HG03135 (cell line): ENCODE measurements around the gene TNNI3.
"Not testable (repeated sequence)": the region's sequence is repeated elsewhere in the genome, so short reads cannot be mapped to it uniquely, and the experiment has no call there.

ENCODE experiments used
- ATAC-seq: cut with Tn5 transposase; IDR thresholded peaks from one replicate; pipeline ENCODE4 v1.9.1; 2021; ENCODE audit warnings: mild to moderate bottlenecking, moderate library complexity; ENCODE audit not compliant: unreplicated experiment

TNNI3 gene

DNA sequence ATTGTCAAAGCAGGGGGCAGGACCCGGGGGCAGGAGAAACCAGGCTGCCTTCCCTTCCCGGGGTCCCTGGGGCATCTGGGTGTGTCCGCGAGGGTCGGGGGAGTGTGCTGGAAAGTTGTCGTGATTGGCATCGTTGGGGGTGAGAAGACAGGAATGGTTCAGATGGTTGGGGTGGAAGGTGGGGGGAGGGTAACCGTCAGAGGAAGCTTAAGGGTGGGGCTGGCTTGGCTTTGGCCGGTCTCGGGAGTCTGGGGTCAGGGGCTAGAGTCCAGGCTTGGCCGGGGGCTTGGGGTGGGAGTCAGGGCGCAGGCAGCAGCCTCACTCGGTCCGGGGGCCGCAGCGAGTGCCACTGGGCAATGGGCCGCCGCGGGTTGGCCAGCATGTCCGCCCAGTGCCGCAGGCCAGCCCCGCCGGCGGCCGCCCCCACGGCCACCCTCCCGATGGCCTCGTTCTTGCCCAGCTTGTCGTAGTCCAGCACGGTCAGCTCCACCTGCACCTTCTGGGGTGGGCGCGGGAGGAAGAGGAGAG, 15.7 kb upstream of the TNNI3 start:
- no peak for ATAC-seq

DNA sequence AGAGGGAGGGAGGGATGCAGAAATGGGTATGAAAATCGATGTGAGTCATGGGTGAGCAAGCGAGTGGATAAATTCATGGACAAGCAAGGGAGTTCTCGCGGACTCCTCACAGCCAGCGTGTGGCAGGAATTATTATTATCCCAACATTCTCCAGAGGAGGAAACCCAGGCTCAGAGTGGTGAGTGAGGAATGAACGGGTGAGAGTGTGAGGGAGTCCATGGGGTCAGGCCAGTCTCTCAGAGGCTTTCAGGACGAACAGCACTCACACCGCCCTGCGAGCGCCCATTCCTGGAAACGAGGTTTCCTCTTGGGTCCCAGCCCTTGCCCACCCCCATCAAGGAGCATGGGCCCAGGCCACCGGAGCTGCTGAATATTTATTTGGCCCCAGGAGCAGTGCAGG, 15.2 kb upstream of the TNNI3 start:
- no peak for ATAC-seq

DNA sequence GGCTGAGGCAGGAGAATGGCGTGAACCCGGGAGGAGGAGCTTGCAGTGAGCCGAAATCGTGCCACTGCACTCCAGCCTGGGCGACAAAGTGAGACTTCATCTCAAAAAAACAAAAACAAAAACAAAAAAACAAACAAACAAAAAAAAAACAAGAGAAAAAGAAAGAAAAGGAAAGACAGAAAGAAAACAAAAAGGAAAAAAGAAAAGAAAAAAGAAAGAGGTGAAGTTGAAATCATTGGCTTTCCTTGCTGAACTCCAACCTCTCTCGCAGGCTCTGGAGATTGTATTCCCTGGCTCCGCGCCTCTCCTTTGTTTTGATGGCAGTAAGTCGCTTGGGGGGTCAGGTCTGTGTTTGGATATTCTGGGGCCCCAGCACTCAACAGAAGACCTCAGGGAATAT, 14.8 kb upstream of the TNNI3 start:
- ATAC-seq: not testable (repeated sequence)

DNA sequence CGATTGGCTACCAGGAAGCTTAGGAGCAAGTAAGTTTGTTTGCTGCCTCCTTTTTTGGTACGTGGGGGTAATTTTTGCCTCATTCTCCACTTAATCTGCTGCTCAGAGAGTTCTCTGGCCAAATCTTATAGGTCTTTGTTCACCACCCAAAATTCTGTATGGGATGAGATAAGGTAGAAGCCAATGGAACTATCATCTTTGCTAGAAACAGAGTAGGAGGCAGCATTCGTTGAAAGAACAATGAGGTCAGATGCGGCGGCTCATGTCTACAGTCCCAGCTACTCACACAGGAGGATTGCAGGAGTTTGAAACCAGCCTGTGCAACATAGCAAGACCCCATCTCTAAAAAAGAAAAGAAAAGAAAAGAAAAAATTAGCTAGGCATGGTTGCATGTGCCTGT, 13.9 kb upstream of the TNNI3 start:
- ATAC-seq: no peak

DNA sequence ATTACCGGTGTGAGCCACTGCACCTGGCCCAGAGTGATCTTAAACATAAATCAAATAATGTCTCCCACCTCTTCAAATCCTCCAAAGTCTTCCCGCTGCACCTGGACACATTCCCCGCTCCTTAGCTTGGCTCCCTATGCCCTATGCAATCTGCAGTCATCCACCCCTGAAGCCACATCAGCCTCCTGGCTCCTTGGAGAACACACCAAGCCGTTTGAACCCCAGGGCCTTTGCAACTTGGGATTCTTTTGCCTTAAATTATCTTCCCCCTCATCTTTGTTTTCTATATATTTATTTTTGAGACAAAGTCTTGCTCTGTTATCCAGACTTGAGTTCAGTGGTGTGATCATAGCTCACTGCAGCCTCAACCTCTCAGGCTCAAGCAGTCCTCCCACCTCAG, 11.6 kb upstream of the TNNI3 start:
- ATAC-seq: no peak

DNA sequence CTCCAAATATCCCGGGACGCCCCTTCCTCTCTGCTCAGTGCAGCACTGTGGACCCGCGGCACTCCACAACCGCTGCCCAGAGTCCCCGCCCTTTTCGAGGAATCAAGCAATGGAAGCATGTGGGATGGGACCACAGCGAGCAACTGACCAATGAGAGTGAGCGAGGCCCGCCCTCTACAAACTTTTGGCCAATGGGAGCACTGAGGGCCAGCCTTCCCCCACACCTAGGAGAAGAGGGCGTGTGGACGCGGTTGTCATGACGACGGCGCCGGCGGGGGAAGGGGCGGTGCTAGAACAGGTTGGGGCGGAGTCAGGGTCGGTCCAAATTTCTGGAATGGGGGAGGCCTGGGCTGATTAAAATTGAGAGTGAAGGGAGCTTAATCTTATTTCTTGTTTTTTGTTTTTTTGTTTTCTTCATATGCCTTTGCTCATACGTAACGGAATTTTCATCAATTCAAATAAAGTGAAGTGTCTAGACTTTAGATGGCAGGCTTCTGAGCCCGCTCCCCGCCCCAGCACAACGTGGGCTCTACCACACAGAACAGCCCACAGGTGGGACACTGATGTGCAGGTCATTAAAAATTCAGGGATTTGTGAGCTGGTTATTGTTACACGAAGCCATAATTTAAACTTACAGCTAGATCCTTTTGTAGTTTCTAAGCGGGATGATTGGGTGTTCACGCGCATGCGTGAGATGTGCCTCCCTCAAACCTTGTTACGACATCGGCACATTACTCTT, 9.2 kb upstream of the TNNI3 start, which contains the start of gene DNAAF3:
Gene DNAAF3, minus strand, starts transcription at position 84 of the 739 bp plus-strand sequence. CDS start 200 bp downstream, outside the sequence.
- peak; percentile 74 for ATAC-seq

DNA sequence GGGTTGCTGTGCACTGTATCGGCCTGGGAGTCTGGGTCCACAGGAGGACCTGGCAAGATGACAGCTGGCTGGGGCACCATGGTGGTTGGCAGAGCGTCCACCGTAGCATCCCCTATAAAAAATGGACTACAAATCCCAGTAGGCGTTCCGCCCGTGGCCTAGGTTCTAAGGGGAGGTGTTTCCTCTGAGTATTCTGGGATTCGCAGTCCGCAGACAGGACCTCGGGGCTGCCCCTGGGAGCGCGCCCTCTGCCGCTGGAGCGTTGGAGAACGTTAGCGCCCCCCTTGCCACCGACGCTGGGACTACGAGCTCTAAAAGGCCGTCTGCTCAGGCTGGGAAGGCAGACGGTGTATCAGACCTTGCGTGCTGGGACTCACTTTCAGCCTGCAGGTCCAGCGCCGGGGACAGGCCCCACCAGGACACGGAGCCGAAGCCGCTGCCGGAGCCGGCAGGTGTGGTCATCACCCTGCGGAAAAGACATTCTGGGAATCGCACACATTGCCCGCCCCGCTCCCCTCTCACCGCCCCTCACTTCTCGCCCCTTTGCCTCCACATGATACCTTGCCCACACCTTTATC, 8.5 kb upstream of the TNNI3 start:
- peak; percentile 13 for ATAC-seq

DNA sequence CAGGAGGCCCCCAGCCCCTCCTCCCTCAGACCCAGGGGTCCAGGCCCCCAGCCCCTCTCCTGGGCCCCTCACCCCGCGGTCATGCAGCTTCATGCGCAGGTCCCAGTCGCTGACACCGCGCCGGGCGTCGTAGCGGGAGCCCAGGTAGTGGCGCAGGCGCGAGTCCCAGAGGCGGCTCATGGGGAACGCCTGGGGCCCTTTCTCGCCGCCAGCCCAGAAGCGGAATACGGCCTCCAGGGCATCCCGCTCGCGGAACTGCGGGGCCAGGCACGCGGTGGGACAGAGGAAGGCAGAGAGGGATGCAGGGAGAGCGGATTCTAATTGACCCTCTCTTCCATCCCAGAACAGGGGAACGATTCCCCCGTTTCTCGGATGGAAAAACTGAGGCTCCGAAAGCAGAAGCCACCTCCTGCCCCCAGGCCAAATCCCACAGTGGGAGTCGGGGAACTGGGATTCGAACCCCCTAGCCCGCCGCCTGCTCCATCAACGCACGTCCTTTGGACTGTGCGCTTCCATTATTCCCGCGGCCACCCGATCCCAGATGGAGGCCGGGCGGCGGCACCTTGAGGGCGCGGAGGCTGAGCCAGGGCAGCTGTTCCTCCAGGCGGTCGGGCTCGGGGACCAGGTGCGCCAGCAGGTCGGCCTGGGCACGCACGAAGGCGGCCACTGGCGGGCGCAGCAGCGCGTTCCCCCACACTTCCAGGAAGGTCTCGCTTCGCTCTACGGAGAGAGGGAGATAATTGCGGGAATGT, 4.2 kb upstream of the TNNI3 start:
- ATAC-seq: no peak

DNA sequence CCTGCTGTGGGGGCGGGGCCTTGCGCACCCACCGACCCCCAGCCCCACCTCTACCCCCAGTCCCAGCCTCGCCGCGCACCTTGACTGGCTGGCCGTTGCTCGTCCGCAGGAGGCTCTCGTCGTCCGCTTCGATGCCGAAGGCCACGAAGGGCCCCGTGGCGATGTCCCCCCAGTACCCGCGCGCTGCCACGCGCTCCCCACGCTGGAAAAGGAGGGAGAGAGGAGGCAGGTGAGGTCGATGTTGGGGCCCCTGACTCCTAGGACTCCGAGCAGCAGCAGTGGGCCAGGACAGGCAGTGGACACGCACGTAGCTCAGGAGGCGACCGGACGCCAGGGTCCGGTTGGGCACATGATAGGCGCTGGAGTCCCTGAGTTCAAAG, 3.4 kb upstream of the TNNI3 start:
- no peak for ATAC-seq

DNA sequence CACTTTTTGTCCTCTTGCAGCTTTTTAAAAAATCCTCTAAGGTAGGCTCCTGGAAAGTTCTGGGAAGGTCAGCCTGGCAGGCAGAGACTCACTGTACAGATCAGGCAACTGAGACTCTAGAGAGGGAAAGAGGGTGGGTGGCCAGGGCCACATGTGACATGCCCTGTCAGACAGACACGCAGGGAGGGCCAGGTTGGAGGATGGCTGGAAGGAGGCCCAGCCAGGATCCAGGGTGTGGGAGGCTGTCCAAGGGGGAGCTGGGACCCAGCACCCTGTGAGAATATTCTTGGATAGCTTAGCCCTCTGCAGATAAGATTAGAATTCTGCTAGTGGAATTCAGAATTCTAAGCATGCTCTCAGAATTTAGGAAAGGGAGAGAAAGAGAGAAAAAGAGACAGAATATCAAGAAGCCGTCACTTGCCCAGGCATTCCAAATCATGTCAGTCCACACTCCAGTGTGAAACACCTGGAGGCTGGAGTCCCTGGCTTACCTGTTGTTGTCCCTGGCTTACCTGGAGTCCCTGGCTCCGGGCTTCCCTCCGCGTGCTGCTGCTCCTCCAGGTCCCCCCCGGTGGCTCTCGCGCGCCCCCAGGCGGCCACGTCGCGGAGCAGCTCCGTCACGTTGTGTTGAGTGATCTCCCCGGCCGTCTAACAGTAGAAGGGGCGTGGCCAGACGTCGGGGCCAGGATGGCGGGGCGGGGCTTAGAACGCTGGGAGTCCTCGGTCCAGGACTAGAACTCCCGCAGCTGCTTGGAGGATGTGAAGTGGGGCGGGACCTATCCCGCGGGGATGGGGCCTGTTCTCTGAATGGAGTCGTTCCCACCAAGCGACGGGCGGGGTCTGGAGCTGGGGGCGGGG, 2.8 kb upstream of the TNNI3 start:
- ATAC-seq: peak; percentile 59

DNA sequence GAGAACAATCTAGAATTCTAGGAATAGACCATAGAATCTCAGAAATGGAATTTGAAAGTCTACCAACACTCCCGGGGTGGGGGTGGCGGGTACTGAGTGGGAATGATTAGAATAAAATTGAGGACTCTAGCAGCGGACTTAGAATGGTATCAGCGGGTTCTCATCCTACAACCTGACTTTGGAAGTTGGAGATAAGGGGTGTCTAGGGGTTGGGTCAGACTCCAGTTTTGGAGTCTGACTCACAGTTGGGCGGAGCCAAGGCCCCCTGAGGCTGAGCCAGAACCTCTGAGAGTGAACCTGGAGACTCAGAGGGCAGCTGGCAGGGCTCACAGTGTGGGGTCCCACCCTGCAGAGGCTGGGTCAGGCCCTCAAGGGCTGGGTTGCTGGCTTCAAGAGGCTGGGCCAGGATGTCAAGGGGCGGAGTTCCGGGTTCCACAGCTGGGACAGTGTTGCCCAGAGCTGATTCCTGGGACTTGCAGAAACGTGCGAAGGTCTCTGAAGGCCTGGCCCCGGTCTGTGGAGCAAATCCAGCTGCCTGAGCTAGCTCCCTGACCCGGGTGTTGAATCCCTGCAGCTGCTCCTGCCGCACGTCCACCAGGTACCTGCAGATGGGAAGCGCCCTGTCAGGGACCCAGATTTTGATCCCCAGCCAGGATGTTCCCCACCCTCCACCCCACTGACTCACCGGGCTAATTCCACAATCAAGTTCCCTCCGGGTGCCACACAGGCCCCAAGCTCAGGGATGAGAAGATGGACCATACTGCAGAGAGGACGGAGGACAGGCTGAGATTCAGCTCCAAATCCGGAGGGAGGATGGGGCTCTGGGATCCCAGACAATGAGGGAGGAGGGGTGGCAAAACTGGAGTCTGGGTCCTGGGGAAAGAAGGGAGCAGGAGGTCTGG, 1.6 kb upstream of the TNNI3 start:
- no peak for ATAC-seq

DNA sequence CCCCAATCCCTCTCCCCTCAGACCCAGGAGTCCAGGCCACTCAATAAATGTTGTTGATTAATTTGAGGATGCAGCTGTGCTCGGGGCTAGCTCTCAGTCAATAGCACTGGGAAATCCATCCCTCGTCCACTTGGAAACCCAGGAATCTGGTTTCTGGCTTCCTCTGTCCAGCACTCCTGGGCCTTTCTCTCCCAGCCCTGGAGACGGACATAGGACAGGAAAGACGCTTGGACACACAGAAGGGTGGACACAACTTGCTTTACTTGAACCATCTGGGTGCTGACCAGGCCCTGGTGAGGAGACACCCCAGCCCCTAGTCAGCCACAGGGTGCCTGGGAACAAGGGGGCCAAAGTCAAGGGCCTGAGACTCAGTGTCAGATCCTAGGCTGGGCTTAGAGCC, 891 bp upstream of the TNNI3 start:
- no peak for ATAC-seq

DNA sequence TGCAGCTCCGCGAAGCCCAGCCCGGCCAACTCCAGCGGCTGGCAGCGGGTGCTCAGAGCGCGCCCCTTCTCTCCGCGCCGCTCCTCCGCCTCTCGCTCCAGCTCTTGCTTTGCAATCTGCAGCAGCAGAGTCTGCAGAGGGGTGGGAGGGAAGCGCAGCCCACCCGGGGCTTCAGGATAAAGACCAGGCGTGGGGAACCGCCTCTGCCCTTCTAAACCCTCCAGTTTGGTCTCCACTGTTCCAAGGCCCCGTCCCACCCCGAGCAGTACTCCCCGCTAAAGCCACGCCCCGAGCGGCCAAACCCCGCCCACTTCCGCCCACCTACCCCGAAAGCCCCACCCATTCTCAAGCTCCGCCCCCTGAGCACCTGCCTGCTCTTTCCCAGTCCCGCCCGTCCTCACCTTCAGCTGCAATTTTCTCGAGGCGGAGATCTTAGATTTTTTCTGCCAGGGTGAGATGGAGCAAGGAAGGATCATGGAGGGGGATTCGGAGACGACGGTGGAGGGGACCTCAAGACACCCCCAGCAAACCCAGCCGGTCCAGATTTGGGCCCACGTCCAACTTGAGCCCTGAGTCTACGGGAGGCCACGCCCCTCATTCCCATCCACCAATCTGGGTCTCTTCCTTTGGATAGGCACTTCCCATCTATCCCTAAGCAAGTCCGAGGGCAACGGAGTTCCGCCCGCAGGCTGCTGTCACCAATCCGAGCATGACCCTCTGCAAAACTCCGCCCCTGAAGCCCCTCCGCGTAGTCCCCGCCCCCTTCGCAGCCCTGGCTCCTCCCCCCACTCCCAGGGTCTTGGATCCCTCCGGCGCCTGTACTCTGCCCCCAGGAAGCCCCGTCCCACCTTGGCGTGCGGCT, 1.1 kb downstream of the TNNI3 start:
- no peak for ATAC-seq

DNA sequence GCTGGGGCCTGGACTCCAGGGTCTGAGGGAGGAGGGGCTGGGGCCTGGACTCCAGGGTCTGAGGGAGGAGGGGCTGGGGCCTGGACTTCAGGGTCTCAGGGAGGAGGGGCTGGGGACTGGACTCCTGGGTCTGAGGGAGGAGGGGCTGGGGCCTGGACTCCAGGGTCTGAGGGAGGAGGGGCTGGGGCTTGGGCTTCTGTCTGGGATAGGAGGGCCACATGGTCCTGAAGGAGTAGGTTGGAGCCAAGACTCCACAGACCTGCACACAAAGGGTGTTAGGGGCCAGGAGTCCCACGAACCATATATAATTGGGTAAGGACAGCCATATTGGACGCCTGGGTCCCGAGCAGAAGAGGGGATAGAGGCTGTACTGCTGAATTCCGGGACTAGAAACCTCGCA, 1.7 kb downstream of the TNNI3 start:
- not testable (repeated sequence) for ATAC-seq

DNA sequence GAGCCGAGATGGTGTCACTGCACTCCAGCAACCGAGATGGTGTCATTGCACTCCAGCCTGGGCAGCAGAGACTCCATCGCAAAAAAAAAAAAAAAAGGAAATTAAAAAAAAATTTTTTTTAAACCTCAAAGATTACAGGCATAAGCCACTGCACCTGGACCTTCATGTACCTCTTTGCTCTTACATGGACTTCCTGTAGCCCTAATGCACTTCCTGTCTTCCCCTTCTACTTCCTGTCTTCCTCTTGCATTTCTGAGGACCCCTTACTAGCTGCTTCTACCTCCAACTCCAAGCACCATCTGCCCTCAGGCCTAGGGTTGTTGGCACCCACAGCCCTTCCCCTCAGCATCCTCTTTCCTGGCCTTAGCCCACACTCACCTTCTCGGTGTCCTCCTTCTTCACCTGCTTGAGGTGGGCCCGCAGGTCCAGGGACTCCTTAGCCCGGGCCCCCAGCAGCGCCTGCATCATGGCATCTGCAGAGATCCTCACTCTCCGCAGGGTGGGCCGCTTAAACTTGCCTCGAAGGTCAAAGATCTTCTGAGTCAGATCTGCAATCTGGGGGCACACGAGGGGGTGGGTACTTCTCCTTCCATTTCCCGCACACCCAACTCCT, 3.8 kb downstream of the TNNI3 start:
- ATAC-seq: no peak

DNA sequence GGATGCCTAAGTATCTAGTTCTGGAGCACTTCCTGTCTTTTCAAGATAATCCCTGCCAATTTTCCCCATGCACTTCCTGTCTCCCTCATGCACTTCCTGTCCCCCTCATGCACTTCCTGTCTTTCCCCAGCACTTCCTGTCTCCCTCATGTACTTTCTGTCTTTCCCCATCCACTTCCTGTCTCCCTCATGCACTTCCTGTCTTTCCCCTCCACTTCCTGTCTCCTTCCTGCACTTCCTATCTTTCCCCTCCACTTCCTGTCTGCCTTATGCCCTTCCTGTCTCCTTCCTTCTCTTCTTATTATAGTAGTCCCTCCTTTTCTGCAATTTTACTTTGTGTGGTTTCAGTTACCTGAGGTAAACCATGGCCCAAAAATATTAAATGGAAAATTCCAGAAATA, 5.5 kb downstream of the TNNI3 start:
- no peak for ATAC-seq

DNA sequence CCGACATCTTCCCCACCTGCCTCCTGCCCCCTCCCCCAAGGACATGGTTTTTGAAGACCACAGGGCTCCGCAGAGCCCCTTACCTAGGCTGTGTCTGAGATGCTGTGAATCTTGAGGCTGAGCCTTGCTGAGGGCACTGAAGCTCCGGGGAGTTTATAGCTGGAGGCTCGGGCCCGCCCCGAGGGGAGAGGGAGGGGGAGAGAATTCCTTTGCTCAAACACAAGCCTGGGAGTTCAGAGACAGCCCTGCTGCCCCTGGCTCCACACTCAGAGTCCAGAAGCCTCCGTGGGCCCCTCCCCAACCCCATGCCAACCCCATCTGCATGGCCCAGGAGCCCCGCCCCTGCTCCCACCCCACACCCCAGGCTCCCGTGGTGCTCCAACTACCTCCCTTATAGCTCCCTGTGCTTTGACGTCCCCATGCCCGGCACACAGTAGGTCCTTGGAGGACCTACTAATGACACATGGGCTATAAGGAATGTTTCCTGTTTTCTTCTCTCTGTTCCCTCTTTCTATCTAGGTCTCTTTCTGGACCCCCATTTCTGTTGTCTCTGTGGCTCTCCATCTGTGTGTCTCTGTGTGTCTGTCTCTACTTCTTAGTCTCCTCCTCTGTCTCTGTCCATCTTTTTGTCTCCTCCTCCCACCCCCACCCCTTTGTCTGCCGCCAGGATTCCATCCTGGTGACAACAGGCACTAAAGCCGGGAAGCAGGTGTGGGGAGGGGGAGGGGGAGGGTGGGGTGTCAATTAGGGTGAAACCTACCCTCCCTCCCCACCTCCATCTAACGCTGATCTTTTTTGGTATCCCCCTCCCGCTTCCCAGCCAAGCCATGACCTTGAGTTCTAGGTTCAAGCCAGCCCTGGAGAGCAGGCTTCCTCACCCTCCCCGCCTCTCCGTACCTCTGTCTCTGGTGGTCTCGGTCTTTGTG, 8.2 kb downstream of the TNNI3 start, which contains the start of gene TNNT1:
Gene TNNT1, minus strand, starts transcription at position 129 of the 926 bp plus-strand sequence. CDS start 2,049 bp downstream, outside the sequence.
- ATAC-seq: no peak
